IPS-18a (cell line): ENCODE data around the gene TBKBP1.
"Not testable (repeated sequence)": the region's sequence is repeated elsewhere in the genome, so short reads cannot be mapped to it uniquely, and the experiment has no call there.

Experiments
- H3K27ac ChIP-seq: one replicate; pipeline ENCODE4 v1.5.1; 2013; ENCODE audit warnings: low read length
- H3K27me3 ChIP-seq: one replicate; pipeline ENCODE4 v1.6.1; 2013; ENCODE audit warnings: mild to moderate bottlenecking, low read length; ENCODE audit not compliant: control insufficient read depth, insufficient read depth
- H3K36me3 ChIP-seq: one replicate; pipeline ENCODE4 v1.6.1; 2013; ENCODE audit warnings: low read depth, low read length; ENCODE audit not compliant: control insufficient read depth
- H3K4me1 ChIP-seq: one replicate; pipeline ENCODE4 v1.6.1; 2013; ENCODE audit warnings: low read depth, low read length; ENCODE audit not compliant: control insufficient read depth
- H3K4me3 ChIP-seq: one replicate; pipeline ENCODE4 v1.5.1; 2013; ENCODE audit warnings: low read length
- H3K9ac ChIP-seq: one replicate; pipeline ENCODE4 v1.6.1; 2013; ENCODE audit warnings: mild to moderate bottlenecking, low read length, moderate library complexity
- H3K9me3 ChIP-seq: one replicate; pipeline ENCODE4 v1.6.1; 2013; ENCODE audit warnings: low read depth, low read length; ENCODE audit not compliant: control insufficient read depth

Gene TBKBP1

GRCh38 chr17:47682727-47683126, 11.2 kb upstream of the TBKBP1 start:
- not testable (repeated sequence) for H3K4me3 ChIP-seq, H3K9me3 ChIP-seq, H3K9ac ChIP-seq, H3K27me3 ChIP-seq, H3K27ac ChIP-seq
- H3K36me3 ChIP-seq = peaks cover 72% of the 10 kb centered on the region
- H3K4me1 ChIP-seq = peaks cover 11% of the 10 kb centered on the region

- no peak overlapping the region for H3K9ac ChIP-seq
- H3K4me3 ChIP-seq = no peak overlapping the region
- H3K27me3 ChIP-seq = no peaks in the 10 kb centered on the region
- H3K27ac ChIP-seq = no peak overlapping the region
- peaks cover 15% of the 10 kb centered on the region for H3K4me1 ChIP-seq
- peaks cover 61% of the 10 kb centered on the region for H3K36me3 ChIP-seq
- no peaks in the 10 kb centered on the region for H3K9me3 ChIP-seq
Observed at GRCh38 chr17:47684025-47684424, 9.9 kb upstream of the TBKBP1 start.

- Histone ChIP-seq H3K9ac (no peak overlapping the region), H3K9me3 (no peaks in the 10 kb centered on the region), H3K4me3 (no peak overlapping the region), H3K27ac (no peak overlapping the region), H3K4me1 (peaks cover 15% of the 10 kb centered on the region), H3K36me3 (peaks cover 54% of the 10 kb centered on the region), H3K27me3 (no peaks in the 10 kb centered on the region)
Observed at GRCh38 chr17:47684535-47685193, 9.3 kb upstream of the TBKBP1 start.

DNA sequence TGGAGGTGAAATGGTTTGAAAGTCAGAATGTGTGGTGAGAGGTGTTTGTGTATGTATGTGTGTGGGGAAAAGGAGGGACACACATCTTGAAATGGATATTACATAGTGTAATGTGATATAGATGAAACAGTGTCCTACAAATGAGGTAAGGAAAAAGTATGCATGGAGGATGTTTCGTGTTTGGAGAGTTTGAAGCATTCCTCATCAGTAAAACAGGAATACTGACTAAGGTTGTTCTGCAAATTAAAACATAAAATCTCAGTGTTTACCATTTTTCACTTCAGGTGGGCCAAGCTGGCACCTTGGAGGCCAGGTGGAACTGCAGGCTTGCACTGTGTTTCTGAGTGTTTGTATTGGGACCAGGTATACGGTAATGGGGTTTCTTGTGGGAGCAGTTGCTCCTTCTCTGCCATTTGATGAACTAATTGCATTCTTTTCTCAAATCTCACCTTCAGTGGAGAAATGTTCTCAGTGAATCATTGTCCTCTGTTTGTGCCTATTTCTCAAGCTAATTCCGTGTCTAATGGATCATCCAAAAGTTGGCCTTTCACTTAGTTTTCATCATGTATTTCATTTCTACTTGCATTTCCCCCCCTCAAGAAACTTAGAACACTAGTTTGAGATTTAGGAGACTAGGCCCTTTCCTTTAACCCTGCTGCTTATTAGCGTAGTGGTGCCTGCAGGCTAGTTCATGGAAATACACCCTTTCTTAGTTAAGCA, 8.2 kb upstream of the TBKBP1 start:
- no peak overlapping the region for H3K27ac ChIP-seq

DNA sequence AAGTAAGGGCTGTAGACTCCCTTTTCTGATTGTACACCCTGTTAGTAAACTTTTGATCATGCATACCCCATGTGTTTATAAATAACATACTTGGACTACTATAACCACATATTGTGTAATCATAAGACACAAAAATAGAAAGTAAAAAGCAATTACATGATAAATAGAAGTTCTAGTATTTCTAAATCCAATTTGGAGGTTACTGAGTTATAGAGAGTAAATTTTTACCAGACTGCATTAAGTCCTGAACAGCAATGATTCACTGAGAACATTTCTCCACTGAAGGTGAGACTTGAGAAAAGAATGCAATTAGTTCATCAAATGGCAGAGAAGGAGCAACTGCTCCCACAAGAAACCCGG, 7.7 kb upstream of the TBKBP1 start:
- Histone ChIP-seq H3K4me3 (no peak overlapping the region), H3K4me1 (peaks cover 15% of the 10 kb centered on the region), H3K36me3 (peaks cover 38% of the 10 kb centered on the region), H3K9me3 (no peaks in the 10 kb centered on the region), H3K27ac (no peak overlapping the region), H3K27me3 (no peaks in the 10 kb centered on the region), H3K9ac (no peak overlapping the region)

More for the DNA sequence above, 8.2 kb upstream of the TBKBP1 start:
- no peaks in the 10 kb centered on the region for H3K9me3 ChIP-seq
- H3K27me3 ChIP-seq = no peaks in the 10 kb centered on the region
- no peak overlapping the region for H3K4me3 ChIP-seq
- H3K4me1 ChIP-seq = peaks cover 15% of the 10 kb centered on the region
- peaks cover 44% of the 10 kb centered on the region for H3K36me3 ChIP-seq
- H3K9ac ChIP-seq = no peak overlapping the region

DNA sequence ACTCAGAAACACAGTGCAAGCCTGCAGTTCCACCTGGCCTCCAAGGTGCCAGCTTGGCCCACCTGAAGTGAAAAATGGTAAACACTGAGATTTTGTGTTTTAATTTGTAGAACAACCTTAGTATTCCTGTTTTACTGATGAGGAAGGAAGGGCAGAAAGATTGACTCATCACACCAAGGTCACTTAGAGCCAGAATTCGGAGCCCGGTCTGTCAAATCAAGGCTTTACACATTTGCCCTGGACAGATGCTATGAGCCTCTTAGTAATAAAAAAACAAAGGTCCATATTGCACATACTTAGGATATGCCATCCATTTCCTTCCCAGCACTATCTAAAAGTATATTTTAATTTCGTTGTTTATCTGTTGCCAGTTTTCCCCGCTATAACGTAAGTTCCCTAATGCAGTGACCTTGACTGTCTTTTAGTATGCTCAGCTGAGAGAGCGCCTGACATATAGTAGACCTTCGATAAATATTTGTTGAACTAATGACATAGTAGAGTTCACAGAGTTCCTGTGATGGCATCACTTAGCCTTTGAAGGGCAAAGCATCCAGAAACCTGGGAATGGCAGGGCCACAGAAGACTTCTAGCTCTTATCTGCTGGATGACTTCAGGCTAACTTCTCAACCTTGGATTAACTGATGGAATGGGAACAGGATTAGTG, 7.2 kb upstream of the TBKBP1 start:
- H3K9me3 ChIP-seq = no peaks in the 10 kb centered on the region
- no peak overlapping the region for H3K4me3 ChIP-seq
- no peak overlapping the region for H3K27ac ChIP-seq
- peaks cover 15% of the 10 kb centered on the region for H3K4me1 ChIP-seq
- H3K9ac ChIP-seq = no peak overlapping the region
- no peaks in the 10 kb centered on the region for H3K27me3 ChIP-seq
- H3K36me3 ChIP-seq = peaks cover 33% of the 10 kb centered on the region

GRCh38 chr17:47687328-47687690, 6.7 kb upstream of the TBKBP1 start:
- Histone ChIP-seq H3K4me1 (peaks cover 19% of the 10 kb centered on the region), H3K27me3 (no peaks in the 10 kb centered on the region), H3K36me3 (peaks cover 28% of the 10 kb centered on the region), H3K27ac (no peak overlapping the region), H3K9me3 (no peaks in the 10 kb centered on the region), H3K4me3 (no peak overlapping the region), H3K9ac (no peak overlapping the region)

DNA sequence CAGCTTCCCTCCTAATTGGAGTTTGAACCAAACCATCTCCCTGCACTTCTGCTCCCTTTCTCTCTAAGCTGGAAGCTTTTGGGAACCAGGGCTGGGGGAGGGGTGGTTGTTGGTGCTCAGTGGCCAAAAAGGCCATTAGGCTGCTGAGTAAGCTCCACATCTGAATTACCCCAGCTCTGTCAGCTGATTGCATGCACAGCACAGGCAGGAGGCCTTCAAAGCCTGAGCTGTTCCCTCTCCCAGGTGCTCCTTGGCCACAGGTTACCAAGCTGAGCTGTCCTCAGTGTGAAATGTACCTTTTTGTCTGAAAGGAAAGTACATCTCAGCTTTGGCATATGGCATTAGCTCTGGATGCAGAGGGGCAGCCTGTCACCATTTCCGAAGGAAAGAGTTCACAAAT, 6.2 kb upstream of the TBKBP1 start:
- no peaks in the 10 kb centered on the region for H3K27me3 ChIP-seq
- H3K9me3 ChIP-seq = no peaks in the 10 kb centered on the region
- no peak overlapping the region for H3K9ac ChIP-seq
- no peak overlapping the region for H3K4me3 ChIP-seq
- peaks cover 23% of the 10 kb centered on the region for H3K36me3 ChIP-seq
- peaks cover 24% of the 10 kb centered on the region for H3K4me1 ChIP-seq
- H3K27ac ChIP-seq = no peak overlapping the region

- Histone ChIP-seq H3K4me1 (peaks cover 30% of the 10 kb centered on the region), H3K4me3 (no peak overlapping the region), H3K27ac (no peak overlapping the region), H3K27me3 (no peaks in the 10 kb centered on the region), H3K36me3 (peaks cover under 1% of the 10 kb centered on the region), H3K9me3 (no peaks in the 10 kb centered on the region), H3K9ac (no peak overlapping the region)
Observed at GRCh38 chr17:47690121-47690520, 3.8 kb upstream of the TBKBP1 start.

GRCh38 chr17:47692137-47692894, 1.6 kb upstream of the TBKBP1 start:
- Histone ChIP-seq H3K4me1 (peaks cover 29% of the 10 kb centered on the region), H3K27ac (no peak overlapping the region), H3K9ac (no peak overlapping the region), H3K27me3 (no peaks in the 10 kb centered on the region), H3K4me3 (peak overlapping the region; percentile 74), H3K36me3 (no peaks in the 10 kb centered on the region), H3K9me3 (no peaks in the 10 kb centered on the region)

DNA sequence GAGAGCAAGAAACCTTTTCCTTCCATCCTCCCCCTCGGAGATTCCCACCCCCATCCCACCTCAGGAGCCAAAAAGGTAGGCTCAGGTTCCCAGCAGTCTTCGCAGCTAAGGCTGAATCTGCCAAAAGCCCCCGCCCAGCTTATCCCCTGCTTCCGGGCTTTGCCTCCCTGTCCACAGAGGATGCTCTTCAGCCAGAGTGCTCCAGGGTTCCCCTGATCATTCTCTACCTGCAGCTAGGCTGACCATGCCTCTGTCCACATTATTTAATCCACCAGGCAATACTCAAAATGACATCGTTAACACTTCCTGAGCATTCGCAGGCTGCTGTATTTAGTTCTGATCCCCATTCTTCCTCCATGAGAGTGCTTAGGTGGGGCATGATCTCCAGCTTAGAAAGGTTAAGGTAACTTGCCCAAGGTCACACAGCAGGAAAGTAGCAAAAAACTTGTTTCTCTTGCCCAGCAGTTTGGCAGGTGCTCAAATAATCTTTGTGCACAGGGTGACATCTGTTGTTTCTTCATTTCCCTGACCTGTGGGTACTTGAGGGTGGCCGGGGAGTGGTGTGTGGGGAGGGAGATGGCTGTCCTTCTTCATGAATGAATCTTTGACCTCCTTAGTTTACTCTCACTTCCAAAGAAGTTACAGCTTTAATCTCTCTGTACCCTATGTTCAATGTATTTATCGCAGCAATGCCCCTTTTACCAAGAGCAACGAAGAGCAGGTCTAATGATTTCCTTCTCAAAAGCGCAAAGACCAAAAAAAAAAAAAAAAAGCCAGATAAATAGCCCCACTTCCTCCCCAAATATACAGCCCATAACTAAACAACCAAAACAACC, 848 bp upstream of the TBKBP1 start:
- H3K27me3 ChIP-seq = no peaks in the 10 kb centered on the region
- H3K27ac ChIP-seq = no peak overlapping the region
- peak overlapping the region; percentile 53 for H3K9ac ChIP-seq
- peaks cover 21% of the 10 kb centered on the region for H3K4me1 ChIP-seq
- no peaks in the 10 kb centered on the region for H3K36me3 ChIP-seq
- peak overlapping the region; percentile 74 for H3K4me3 ChIP-seq
- H3K9me3 ChIP-seq = no peaks in the 10 kb centered on the region
